RWPE2 (cell line): Measurements from ENCODE around the gene PLEKHM3.

ENCODE experiments used
- ATAC-seq: fragments of 200-7000 bp; cut with Tn5 transposase; 3 replicates; pipeline ENCODE4 v1.9.1; 2021; ENCODE audit warnings: low read depth
- DNase-seq: peaks from one replicate; pipeline ENCODE4 v3.0.0-alpha.2; 2020; ENCODE audit warnings: low spot score
- H3K27ac ChIP-seq: fragments of 450-650 bp; 2 replicates; pipeline ENCODE4 v1.5.1; 2017; ENCODE audit warnings: mild to moderate bottlenecking; ENCODE audit not compliant: poor library complexity, severe bottlenecking
- H3K27me3 ChIP-seq: fragments of 250-450 bp; sonication (Bioruptor Pico); 2 replicates; pipeline ENCODE4 v1.5.1; 2021; ENCODE audit warnings: mild to moderate bottlenecking, moderate library complexity; ENCODE audit not compliant: insufficient read depth, poor library complexity, severe bottlenecking
- H3K36me3 ChIP-seq: fragments of 250-450 bp; sonication (Bioruptor Pico); 2 replicates; pipeline ENCODE4 v1.5.1; 2020; ENCODE audit warnings: low read depth, mild to moderate bottlenecking, moderate library complexity
- H3K4me1 ChIP-seq: fragments of 250-450 bp; sonication (Bioruptor Pico); 2 replicates; pipeline ENCODE4 v1.5.1; 2021; ENCODE audit warnings: mild to moderate bottlenecking, moderate library complexity; ENCODE audit not compliant: insufficient read depth, poor library complexity, severe bottlenecking
- H3K4me3 ChIP-seq: fragments of 250-450 bp; sonication (Bioruptor Pico); 2 replicates; pipeline ENCODE4 v1.5.1; 2021; ENCODE audit warnings: mild to moderate bottlenecking, moderate library complexity; ENCODE audit not compliant: severe bottlenecking
- H3K9me3 ChIP-seq: fragments of 250-450 bp; sonication (Bioruptor Pico); 2 replicates; pipeline ENCODE4 v1.5.1; 2021; ENCODE audit warnings: mild to moderate bottlenecking, moderate library complexity; ENCODE audit not compliant: severe bottlenecking
- TF ChIP-seq, protein P1 (sequence below): fragments of 450-650 bp; IDR thresholded peaks from one replicate; pipeline ENCODE4 v1.5.1; 2017; ENCODE audit warnings: mild to moderate bottlenecking, moderate library complexity; ENCODE audit not compliant: poor library complexity, severe bottlenecking

Gene PLEKHM3

DNA sequence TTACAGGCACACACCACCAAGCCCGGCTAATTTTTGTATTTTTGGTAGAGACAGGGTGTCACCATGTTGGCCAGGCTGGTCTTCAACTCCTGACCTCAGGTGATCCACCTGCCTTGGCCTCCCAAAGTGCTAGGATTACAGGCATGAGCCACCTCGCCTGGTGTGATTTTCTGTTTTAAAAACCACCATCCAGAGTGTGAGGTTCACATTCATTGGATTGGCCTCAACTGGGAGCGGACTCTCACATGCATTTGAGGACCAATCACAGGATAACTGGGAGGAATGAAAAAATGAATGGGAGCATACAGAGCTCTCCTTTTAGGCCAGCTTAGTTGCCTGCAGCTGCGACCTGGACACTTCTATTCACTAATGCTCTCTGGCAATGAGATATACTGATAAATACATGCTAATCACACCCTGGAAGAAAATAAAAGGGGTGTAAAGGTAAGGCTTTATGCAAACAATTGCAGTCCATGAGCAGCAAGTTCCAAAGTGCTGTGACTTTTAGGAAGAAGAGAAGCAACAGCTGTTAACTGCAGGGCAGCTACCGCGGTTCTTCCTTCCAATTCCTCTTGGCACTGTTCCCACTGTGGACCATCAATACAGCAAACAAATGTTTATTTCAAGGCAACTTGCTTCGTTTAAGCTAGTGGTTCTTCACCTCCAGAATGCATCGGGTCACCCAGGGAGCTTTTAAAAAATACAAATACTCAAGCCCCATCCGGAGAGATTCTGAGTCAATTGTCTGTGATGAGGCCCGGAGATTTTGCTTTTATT is 206.1 kb downstream of the PLEKHM3 start:
- H3K27ac ChIP-seq = no peak overlapping the region
- H3K27me3 ChIP-seq = no peaks in the 10 kb centered on the region
- no peaks in the 10 kb centered on the region for H3K36me3 ChIP-seq
- H3K4me1 ChIP-seq = no peaks in the 10 kb centered on the region
- TF ChIP-seq, protein P1, sequence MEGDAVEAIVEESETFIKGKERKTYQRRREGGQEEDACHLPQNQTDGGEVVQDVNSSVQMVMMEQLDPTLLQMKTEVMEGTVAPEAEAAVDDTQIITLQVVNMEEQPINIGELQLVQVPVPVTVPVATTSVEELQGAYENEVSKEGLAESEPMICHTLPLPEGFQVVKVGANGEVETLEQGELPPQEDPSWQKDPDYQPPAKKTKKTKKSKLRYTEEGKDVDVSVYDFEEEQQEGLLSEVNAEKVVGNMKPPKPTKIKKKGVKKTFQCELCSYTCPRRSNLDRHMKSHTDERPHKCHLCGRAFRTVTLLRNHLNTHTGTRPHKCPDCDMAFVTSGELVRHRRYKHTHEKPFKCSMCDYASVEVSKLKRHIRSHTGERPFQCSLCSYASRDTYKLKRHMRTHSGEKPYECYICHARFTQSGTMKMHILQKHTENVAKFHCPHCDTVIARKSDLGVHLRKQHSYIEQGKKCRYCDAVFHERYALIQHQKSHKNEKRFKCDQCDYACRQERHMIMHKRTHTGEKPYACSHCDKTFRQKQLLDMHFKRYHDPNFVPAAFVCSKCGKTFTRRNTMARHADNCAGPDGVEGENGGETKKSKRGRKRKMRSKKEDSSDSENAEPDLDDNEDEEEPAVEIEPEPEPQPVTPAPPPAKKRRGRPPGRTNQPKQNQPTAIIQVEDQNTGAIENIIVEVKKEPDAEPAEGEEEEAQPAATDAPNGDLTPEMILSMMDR = no peak
- H3K9me3 ChIP-seq = no peaks in the 10 kb centered on the region
- DNase-seq (no peak), ATAC-seq (no peak)
- H3K4me3 ChIP-seq = no peak overlapping the region

DNA sequence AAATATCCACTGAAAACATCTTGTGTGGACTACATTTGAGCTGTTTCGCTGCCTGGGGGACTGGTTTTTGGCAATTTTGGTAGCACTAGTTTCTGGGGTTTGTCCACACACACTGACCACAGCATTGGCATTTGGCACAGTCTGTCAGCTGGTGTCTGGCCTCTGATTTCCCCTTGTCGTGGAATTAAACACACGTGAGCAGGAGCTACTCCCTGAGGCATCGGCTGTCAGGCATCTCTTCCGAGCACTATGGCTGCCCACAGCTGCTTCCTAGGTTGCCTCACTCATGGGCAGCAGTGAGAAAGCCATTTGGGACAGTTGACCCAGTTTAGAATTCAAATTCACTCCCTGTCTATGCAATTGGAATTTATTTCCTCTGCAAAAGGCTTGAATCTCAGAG is 208.8 kb downstream of the PLEKHM3 start:
- no peaks in the 10 kb centered on the region for H3K4me1 ChIP-seq
- H3K9me3 ChIP-seq = no peaks in the 10 kb centered on the region
- DNase-seq (no peak), ATAC-seq (no peak)
- H3K27me3 ChIP-seq = no peaks in the 10 kb centered on the region
- no peaks in the 10 kb centered on the region for H3K36me3 ChIP-seq
- TF ChIP-seq, protein P1 = no peak
- no peak overlapping the region for H3K27ac ChIP-seq
- no peak overlapping the region for H3K4me3 ChIP-seq

DNA sequence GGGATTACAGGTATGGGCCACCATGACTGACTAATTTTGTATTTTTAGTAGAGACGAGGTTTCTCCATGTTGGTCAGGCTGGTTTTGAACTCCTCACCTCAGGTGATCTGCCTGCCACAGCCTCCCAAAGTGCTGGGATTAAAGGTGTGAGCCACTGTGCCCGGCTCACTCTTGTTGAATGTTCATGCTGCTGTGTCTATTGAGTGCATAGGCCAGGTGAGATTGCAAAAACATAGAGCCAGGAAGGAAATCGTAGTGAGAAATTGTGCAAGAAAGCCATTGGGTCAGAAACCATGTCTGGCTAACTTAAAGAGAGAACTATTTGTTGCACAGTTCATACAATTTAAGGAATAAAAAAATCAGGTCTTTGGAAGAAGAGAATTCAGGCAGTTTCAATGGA is 210.1 kb downstream of the PLEKHM3 start:
- ATAC-seq (no peak), DNase-seq (no peak)
- Histone ChIP-seq H3K27me3 (no peaks in the 10 kb centered on the region), H3K4me1 (peaks cover 10% of the 10 kb centered on the region), H3K36me3 (no peaks in the 10 kb centered on the region), H3K4me3 (no peak overlapping the region), H3K27ac (no peak overlapping the region), H3K9me3 (no peaks in the 10 kb centered on the region)
- TF ChIP-seq, protein P1 = no peak

DNA sequence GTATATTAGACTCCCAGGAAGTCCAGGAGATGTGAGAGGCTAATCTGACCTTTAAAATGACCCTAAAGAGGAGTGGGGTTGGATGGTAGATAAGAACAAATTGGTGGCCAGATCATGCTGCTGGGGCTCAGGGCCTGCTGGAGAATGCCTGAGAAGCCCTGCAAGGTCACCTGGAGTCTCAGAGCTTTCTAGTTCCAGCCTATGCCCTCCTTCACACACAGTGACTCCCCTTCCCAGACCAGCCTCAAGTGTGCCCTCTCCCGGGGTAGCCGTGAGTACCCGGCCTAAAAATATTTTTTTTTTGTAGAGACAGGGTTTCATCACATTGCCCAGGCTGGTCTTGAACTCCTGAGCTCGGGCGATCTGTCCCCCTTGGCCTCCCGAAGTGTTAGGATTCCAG is 211.4 kb downstream of the PLEKHM3 start:
- no peak overlapping the region for H3K4me3 ChIP-seq
- H3K4me1 ChIP-seq = peaks cover 17% of the 10 kb centered on the region
- no peak overlapping the region for H3K27ac ChIP-seq
- H3K9me3 ChIP-seq = no peaks in the 10 kb centered on the region
- TF ChIP-seq, protein P1 = no peak
- DNase-seq (no peak), ATAC-seq (no peak)
- H3K36me3 ChIP-seq = no peaks in the 10 kb centered on the region
- H3K27me3 ChIP-seq = no peaks in the 10 kb centered on the region

DNA sequence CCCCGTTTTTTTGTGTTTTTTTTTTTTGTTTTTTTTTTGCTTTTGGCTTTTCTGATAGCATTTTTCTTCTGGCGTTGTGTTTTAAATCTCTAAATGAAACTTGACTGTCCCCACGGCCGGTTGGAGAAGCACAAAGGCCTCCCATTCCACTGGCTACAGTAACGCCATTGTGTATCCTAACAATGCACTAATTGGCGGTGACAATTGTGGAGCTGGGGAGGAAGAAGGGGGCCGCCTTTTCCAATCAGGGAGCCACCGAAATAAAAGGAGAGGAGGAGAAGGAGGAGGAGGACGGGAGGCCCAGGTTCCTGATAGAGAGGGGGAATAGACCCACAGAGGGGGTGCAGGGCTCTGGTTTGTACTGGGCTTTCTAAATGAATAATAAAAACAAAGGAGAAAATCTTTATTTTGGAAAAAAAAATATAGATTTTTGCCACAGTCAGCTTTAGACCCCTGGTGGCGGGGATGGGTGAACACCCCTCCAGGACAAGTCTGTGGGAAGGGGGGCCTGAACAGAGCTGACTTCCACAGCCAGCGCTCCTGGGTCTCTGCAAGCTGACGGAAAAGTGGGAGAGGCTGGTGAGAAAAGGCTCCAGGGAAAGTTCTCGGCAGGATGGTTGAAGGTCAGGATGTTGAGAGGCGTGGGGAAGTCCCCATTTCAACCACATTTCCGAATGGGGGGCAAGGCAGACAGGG is 212.0 kb downstream of the PLEKHM3 start:
- Histone ChIP-seq H3K27ac (no peak overlapping the region), H3K27me3 (no peaks in the 10 kb centered on the region), H3K4me1 (peaks cover 17% of the 10 kb centered on the region), H3K36me3 (no peaks in the 10 kb centered on the region), H3K9me3 (no peaks in the 10 kb centered on the region), H3K4me3 (no peak overlapping the region)
- TF ChIP-seq, protein P1 = no peak
- DNase-seq = no peak
- no peak for ATAC-seq
